Naive thymus-derived CD8-positive, alpha-beta T cell (primary cell): ENCODE results near the gene SOHLH1. TPM values are rescaled to one million over a fixed set of nuclear protein-coding genes. Genes with fewer than 3 reads are reported as not detected.
A peak's percentile ranks its signal among the peaks of the same experiment; 100 is the strongest.

Experiments
- ATAC-seq, 2 donors: fragments of 150-1000 bp; cut with Tn5 transposase in 1 of 2; sonication (Bioruptor Pico), chemical (Tn5 transposase) in 1 of 2; 1 replicate in 1 of 2; 2 replicates in 1 of 2; pipeline ENCODE4 v1.10.0; 2021; ENCODE audit warnings: mild to moderate bottlenecking in 2 of 2, moderate library complexity in 2 of 2
- POLR2A ChIA-PET: fragments of 350-600 bp; sonication (Branson Sonifier 250); formaldehyde crosslinking; loops from one replicate; lab custom pipeline; 2021; ENCODE audit warnings: antibody characterized with exemption; lab: Charles Lee
- DNase-seq, 10 donors: peaks; one replicate each; pipeline versions ENCODE4 v3.0.0 to v3.0.0-alpha.2; 2020 to 2022
- H3K27ac Mint-ChIP-seq, 10 donors: one replicate each; pipeline ENCODE4 v1.8.0; 2020 to 2022; ENCODE audit warnings: mild to moderate bottlenecking in 10 of 10, mixed read lengths in 10 of 10, moderate library complexity in 4 of 10, inconsistent platforms in 1 of 10
- H3K27me3 Mint-ChIP-seq, 5 donors: one replicate each; pipeline ENCODE4 v1.8.0; 2021 to 2022; ENCODE audit warnings: mixed read lengths in 5 of 5
- H3K36me3 Mint-ChIP-seq, 3 donors: one replicate each; pipeline ENCODE4 v1.8.0; 2020 to 2022; ENCODE audit warnings: mixed read lengths in 3 of 3, mild to moderate bottlenecking in 2 of 3, inconsistent platforms in 1 of 3
- H3K4me1 Mint-ChIP-seq, 4 donors: one replicate each; pipeline ENCODE4 v1.8.0; 2021 to 2022; ENCODE audit warnings: mixed read lengths in 4 of 4
- H3K4me3 Mint-ChIP-seq, 10 donors: one replicate each; pipeline ENCODE4 v1.8.0; 2020 to 2022; ENCODE audit warnings: mild to moderate bottlenecking in 10 of 10, mixed read lengths in 10 of 10, moderate library complexity in 6 of 10, inconsistent platforms in 1 of 10
- H3K9me3 Mint-ChIP-seq, 9 donors: one replicate each; pipeline ENCODE4 v1.8.0; 2020 to 2022; ENCODE audit warnings: mixed read lengths in 9 of 9, mild to moderate bottlenecking in 3 of 9, inconsistent platforms in 1 of 9, moderate library complexity in 1 of 9
- polyA plus RNA-seq, 3 donors: library from polyadenylated mRNA; unstranded; fragments of 300-500 nt; fragmentation: Illumina TruSeq; gene quantifications; one replicate each; pipeline ENCODE4 v1.2.3, GENCODE V29; 2021
- total RNA-seq, 8 experiments: library from RNA in 2 of 8; stranded (reverse) in 2 of 8; gene quantifications; one replicate each; pipeline ENCODE4 v1.2.3 and lab custom pipeline; 2021 to 2026

The SOHLH1 gene
- total and polyA plus RNA-seq, 5 experiments from 2014 or later = not detected

- H3K4me3 Mint-ChIP-seq = no peak overlapping the region
Observed at GRCh38 chr9:135696446-135696845, 2.8 kb downstream of the SOHLH1 start.

GRCh38 chr9:135695642-135696041, 3.6 kb downstream of the SOHLH1 start:
- Mint-ChIP-seq H3K4me1 (peaks cover 0 to 2% (median 0%) of the 10 kb centered on the region in 4 donors), H3K36me3 (no peaks in the 10 kb centered on the region), H3K27me3 (peaks cover 2 to 8% (median 3%) of the 10 kb centered on the region in 5 donors), H3K9me3 (no peaks in the 10 kb centered on the region), H3K27ac (no peak overlapping the region), H3K4me3 (no peak overlapping the region)
- DNase-seq = no peak
- ATAC-seq = no peak
- POLR2A ChIA-PET = no interaction called here

More at GRCh38 chr9:135696446-135696845, 2.8 kb downstream of the SOHLH1 start:
- no peaks in the 10 kb centered on the region for H3K36me3 Mint-ChIP-seq
- POLR2A ChIA-PET = no interaction called here
- H3K4me1 Mint-ChIP-seq = peaks cover 0 to 6% (median 1%) of the 10 kb centered on the region in 4 donors
- H3K27me3 Mint-ChIP-seq = peaks cover 2 to 8% (median 3%) of the 10 kb centered on the region in 5 donors
- no peak overlapping the region for H3K27ac Mint-ChIP-seq
- H3K9me3 Mint-ChIP-seq = no peaks in the 10 kb centered on the region
- ATAC-seq (no peak), DNase-seq (no peak)

GRCh38 chr9:135695036-135695435, 4.2 kb downstream of the SOHLH1 start:
- H3K9me3 Mint-ChIP-seq = no peaks in the 10 kb centered on the region

GRCh38 chr9:135694414-135694813, 4.9 kb downstream of the SOHLH1 start:
- H3K4me1 Mint-ChIP-seq = no peaks in the 10 kb centered on the region
- no peak for DNase-seq
- H3K27ac Mint-ChIP-seq = no peak overlapping the region
- no peaks in the 10 kb centered on the region for H3K36me3 Mint-ChIP-seq
- POLR2A ChIA-PET = no interaction called here
- no peaks in the 10 kb centered on the region for H3K9me3 Mint-ChIP-seq
- ATAC-seq = no peak
- no peak overlapping the region for H3K4me3 Mint-ChIP-seq
- H3K27me3 Mint-ChIP-seq = peaks cover 0 to 8% (median 4%) of the 10 kb centered on the region in 5 donors

More at GRCh38 chr9:135695036-135695435, 4.2 kb downstream of the SOHLH1 start:
- POLR2A ChIA-PET = no interaction called here
- DNase-seq (no peak), ATAC-seq (no peak)
- Mint-ChIP-seq H3K36me3 (no peaks in the 10 kb centered on the region), H3K27ac (no peak overlapping the region), H3K4me1 (no peaks in the 10 kb centered on the region), H3K4me3 (no peak overlapping the region), H3K27me3 (peaks cover 2 to 8% (median 3%) of the 10 kb centered on the region in 5 donors)

GRCh38 chr9:135693771-135694170, 5.5 kb downstream of the SOHLH1 start:
- H3K27me3 Mint-ChIP-seq = peaks cover 2 to 8% (median 4%) of the 10 kb centered on the region in 5 donors
- POLR2A ChIA-PET = no interaction called here
- H3K36me3 Mint-ChIP-seq = no peaks in the 10 kb centered on the region
- H3K27ac Mint-ChIP-seq = no peak overlapping the region
- DNase-seq (no peak), ATAC-seq (no peak)
- H3K4me1 Mint-ChIP-seq = no peaks in the 10 kb centered on the region
- peaks cover 0 to 2% (median 0%) of the 10 kb centered on the region in 9 donors for H3K9me3 Mint-ChIP-seq
- no peak overlapping the region for H3K4me3 Mint-ChIP-seq

- Mint-ChIP-seq H3K27ac (peak overlapping the region in 1 of 10 donors; percentile 18), H3K36me3 (no peaks in the 10 kb centered on the region), H3K27me3 (peaks cover 2 to 8% (median 4%) of the 10 kb centered on the region in 5 donors), H3K4me1 (no peaks in the 10 kb centered on the region), H3K4me3 (no peak overlapping the region), H3K9me3 (peaks cover 0 to 2% (median 0%) of the 10 kb centered on the region in 9 donors)
- DNase-seq = no peak
- ATAC-seq = no peak
- POLR2A ChIA-PET = no interaction called here
Observed at GRCh38 chr9:135693265-135693664, 6.0 kb downstream of the SOHLH1 start.

GRCh38 chr9:135692410-135692809, 6.9 kb downstream of the SOHLH1 start:
- no peak overlapping the region for H3K27ac Mint-ChIP-seq

GRCh38 chr9:135690836-135691570, 8.3 kb downstream of the SOHLH1 start:
- ATAC-seq (no peak), DNase-seq (no peak)
- H3K36me3 Mint-ChIP-seq = no peaks in the 10 kb centered on the region
- H3K4me3 Mint-ChIP-seq = no peak overlapping the region
- peaks cover 1 to 9% (median 4%) of the 10 kb centered on the region in 5 donors for H3K27me3 Mint-ChIP-seq
- no peaks in the 10 kb centered on the region for H3K4me1 Mint-ChIP-seq
- POLR2A ChIA-PET = no interaction called here
- peaks cover 0 to 2% (median 0%) of the 10 kb centered on the region in 9 donors for H3K9me3 Mint-ChIP-seq
- no peak overlapping the region for H3K27ac Mint-ChIP-seq

More at GRCh38 chr9:135692410-135692809, 6.9 kb downstream of the SOHLH1 start:
- Mint-ChIP-seq H3K27me3 (peaks cover 2 to 8% (median 4%) of the 10 kb centered on the region in 5 donors), H3K36me3 (no peaks in the 10 kb centered on the region), H3K9me3 (peaks cover 0 to 2% (median 0%) of the 10 kb centered on the region in 9 donors), H3K4me3 (no peak overlapping the region), H3K4me1 (no peaks in the 10 kb centered on the region)
- DNase-seq (no peak), ATAC-seq (no peak)
- POLR2A ChIA-PET = no interaction called here

GRCh38 chr9:135689011-135689410, 10.3 kb downstream of the SOHLH1 start:
- H3K4me3 Mint-ChIP-seq = no peak overlapping the region
- no peak for ATAC-seq
- H3K27ac Mint-ChIP-seq = no peak overlapping the region
- peaks cover 0 to 21% (median 4%) of the 10 kb centered on the region in 5 donors for H3K27me3 Mint-ChIP-seq
- no peaks in the 10 kb centered on the region for H3K36me3 Mint-ChIP-seq
- H3K4me1 Mint-ChIP-seq = no peaks in the 10 kb centered on the region
- POLR2A ChIA-PET = no interaction called here
- H3K9me3 Mint-ChIP-seq = peaks cover 0 to 2% (median 0%) of the 10 kb centered on the region in 9 donors
- no peak for DNase-seq

- POLR2A ChIA-PET = no interaction called here
- Mint-ChIP-seq H3K9me3 (peaks cover 0 to 2% (median 0%) of the 10 kb centered on the region in 9 donors), H3K36me3 (no peaks in the 10 kb centered on the region), H3K27ac (no peak overlapping the region), H3K27me3 (peaks cover 0 to 32% (median 6%) of the 10 kb centered on the region in 5 donors), H3K4me3 (no peak overlapping the region), H3K4me1 (no peaks in the 10 kb centered on the region)
- DNase-seq = no peak
- no peak for ATAC-seq
Observed at GRCh38 chr9:135687216-135687615, 12.1 kb downstream of the SOHLH1 start.

GRCh38 chr9:135684691-135685090, 14.6 kb downstream of the SOHLH1 start:
- Mint-ChIP-seq H3K27ac (no peak overlapping the region), H3K4me1 (peaks cover 0 to 3% (median 0%) of the 10 kb centered on the region in 4 donors), H3K4me3 (no peak overlapping the region), H3K36me3 (no peaks in the 10 kb centered on the region), H3K27me3 (peaks cover 0 to 32% (median 7%) of the 10 kb centered on the region in 5 donors), H3K9me3 (peaks cover 0 to 2% (median 0%) of the 10 kb centered on the region in 9 donors)
- POLR2A ChIA-PET = no interaction called here
- DNase-seq = no peak
- ATAC-seq = no peak

GRCh38 chr9:135683401-135684034, 15.8 kb downstream of the SOHLH1 start:
- Mint-ChIP-seq H3K9me3 (no peaks in the 10 kb centered on the region), H3K27ac (no peak overlapping the region), H3K36me3 (no peaks in the 10 kb centered on the region), H3K4me3 (no peak overlapping the region), H3K27me3 (peaks cover 0 to 27% (median 7%) of the 10 kb centered on the region in 5 donors), H3K4me1 (peaks cover 0 to 3% (median 0%) of the 10 kb centered on the region in 4 donors)
- DNase-seq (no peak), ATAC-seq (no peak)
- POLR2A ChIA-PET = no interaction called here

GRCh38 chr9:135681161-135681560, 18.1 kb downstream of the SOHLH1 start:
- POLR2A ChIA-PET = no interaction called here

More at GRCh38 chr9:135681161-135681560, 18.1 kb downstream of the SOHLH1 start:
- ATAC-seq (no peak), DNase-seq (no peak)
- peaks cover 0 to 23% (median 7%) of the 10 kb centered on the region in 5 donors for H3K27me3 Mint-ChIP-seq
- H3K4me3 Mint-ChIP-seq = no peak overlapping the region
- peaks cover 0 to 3% (median 0%) of the 10 kb centered on the region in 4 donors for H3K4me1 Mint-ChIP-seq
- H3K36me3 Mint-ChIP-seq = no peaks in the 10 kb centered on the region
- H3K27ac Mint-ChIP-seq = no peak overlapping the region
- H3K9me3 Mint-ChIP-seq = no peaks in the 10 kb centered on the region
